ENCODE measurements around the gene MYCL. TPM values are rescaled to one million over a fixed set of nuclear protein-coding genes. Genes with fewer than 3 reads are reported as not detected.

The MYCL gene
- total and polyA plus RNA-seq, 8 donors: 1.4 to 17.9 (median 5.6) TPM

DNA sequence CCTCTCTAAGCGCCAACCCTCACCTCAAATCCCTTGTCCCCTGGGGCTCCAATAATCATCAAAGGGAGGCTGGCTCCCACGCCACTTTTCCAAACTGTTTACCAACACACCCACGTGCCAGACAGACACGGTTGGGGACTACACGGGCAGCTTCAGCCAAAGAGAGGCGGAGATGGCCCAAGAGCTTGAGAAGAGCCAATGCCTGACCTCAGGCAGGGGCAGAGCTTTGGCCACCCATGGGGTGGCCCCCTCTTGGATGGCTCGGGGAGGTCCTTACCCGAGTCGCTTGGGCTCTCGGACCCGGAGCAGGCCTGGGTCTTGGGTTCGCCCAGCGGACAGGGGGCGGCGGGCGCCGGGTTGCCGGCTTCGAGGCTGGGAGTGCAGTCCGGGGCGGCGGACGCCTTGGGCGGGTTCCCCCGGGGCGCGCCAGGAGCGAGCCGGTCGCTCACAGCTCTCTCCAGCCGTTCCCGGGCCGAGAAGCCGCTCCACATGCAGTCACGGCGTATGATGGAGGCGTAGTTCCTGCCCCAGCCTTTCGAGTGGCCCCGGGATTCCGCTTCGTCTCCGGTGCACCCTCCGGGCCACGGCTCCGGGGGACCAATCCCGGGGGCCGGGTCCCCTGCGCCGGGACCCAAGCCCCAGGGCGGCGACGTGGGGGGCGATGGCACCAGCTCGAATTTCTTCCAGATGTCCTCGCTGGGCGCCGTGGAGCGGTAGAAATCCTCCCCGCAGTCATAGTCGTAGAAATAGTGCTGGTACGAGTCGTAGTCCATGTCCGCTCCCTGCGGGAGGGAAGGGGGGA is 854 bp downstream of the MYCL start:
- Histone ChIP-seq H3K4me3 (peak overlapping the region; percentile 60 to 78 (median 76)), H3K36me3 (no peaks in the 10 kb centered on the region), H3K9me3 (no peaks in the 10 kb centered on the region), H3K27me3 (no peaks in the 10 kb centered on the region), H3K4me1 (peaks cover 0 to 14% (median 0%) of the 10 kb centered on the region in 3 donors), H3K27ac (peak overlapping the region; percentile 23 to 75 (median 64))
- intact Hi-C loops (cut with DNase I): loop anchor here (5.0 to 10.0 kb wide), 2 partner anchors 84 to 86 kb away; no protein-coding TSS in a partner anchor
- ATAC-seq: peak; percentile 19 to 34 (median 26)
- 2 to 4% methylated on average over 47 to 64 of the region's 64 CpGs for whole genome bisulfite sequencing, 2 donors
- TF ChIP-seq, protein P1, sequence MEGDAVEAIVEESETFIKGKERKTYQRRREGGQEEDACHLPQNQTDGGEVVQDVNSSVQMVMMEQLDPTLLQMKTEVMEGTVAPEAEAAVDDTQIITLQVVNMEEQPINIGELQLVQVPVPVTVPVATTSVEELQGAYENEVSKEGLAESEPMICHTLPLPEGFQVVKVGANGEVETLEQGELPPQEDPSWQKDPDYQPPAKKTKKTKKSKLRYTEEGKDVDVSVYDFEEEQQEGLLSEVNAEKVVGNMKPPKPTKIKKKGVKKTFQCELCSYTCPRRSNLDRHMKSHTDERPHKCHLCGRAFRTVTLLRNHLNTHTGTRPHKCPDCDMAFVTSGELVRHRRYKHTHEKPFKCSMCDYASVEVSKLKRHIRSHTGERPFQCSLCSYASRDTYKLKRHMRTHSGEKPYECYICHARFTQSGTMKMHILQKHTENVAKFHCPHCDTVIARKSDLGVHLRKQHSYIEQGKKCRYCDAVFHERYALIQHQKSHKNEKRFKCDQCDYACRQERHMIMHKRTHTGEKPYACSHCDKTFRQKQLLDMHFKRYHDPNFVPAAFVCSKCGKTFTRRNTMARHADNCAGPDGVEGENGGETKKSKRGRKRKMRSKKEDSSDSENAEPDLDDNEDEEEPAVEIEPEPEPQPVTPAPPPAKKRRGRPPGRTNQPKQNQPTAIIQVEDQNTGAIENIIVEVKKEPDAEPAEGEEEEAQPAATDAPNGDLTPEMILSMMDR (IDR thresholded peaks at IDR 0.05): no peak
- FAIRE-seq: no peak
- DNase-seq: peak; percentile 20 to 87 (median 46)

DNA sequence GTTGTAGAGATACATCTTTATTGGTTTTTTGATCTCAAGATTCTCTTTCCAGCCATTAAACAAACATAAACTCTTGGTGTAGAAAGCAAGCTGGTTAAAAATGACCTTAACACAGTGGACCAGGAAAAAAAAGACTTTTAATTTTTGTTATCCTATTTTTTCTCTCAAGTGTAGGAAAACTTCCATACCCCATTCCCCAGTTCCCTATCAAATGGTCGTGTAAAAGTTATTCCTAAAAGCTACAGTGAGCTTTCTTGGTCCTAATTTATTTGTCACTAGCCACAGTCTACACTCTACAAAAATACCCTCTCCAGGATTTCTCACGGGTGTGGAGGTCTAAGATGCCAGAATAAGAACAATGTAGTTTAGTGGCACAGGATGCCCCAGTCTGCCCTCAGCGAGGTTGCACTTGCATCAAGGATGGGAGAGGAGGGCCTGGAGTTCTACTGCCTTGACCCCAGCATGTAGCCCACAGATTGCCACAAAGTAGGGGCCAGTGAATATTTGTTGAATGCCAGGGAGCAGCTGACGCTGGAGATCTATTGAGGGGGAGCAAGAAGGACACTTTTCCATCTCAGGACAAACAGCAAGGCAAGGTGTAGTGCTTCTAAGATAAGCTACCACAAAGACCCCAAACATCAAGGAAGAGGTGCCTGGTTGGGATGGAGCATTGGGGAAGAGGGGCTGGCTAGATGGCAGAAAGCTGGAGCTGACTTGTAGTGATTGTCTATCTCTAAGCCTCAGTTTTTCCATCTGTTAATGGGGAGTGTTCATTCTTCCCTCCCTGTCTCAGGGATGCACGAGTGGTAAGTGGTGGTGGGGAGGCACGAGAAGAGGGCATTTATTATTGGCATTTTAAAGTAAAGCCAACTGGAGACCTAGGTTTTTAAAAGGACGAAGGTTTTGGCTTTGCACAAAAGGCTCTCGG is 1.8 kb downstream of the MYCL start:
- Histone ChIP-seq H3K27me3 (no peaks in the 10 kb centered on the region), H3K27ac (peak overlapping the region in 1 of 4 donors; percentile 8), H3K4me1 (peaks cover 0 to 14% (median 0%) of the 10 kb centered on the region in 3 donors), H3K36me3 (no peaks in the 10 kb centered on the region), H3K9me3 (no peaks in the 10 kb centered on the region), H3K4me3 (peak overlapping the region in 3 of 4 donors; percentile 60 to 78 (median 77))
- ATAC-seq (no peak), FAIRE-seq (no peak), DNase-seq (no peak)
- TF ChIP-seq, protein P1 (IDR thresholded peaks at IDR 0.05): no peak
- WGBS, 2 donors: 42 to 43% methylated on average over 8 of the region's 8 CpGs
- intact Hi-C loops (cut with DNase I): loop anchor here (5.0 to 10.0 kb wide), 2 partner anchors 83 to 85 kb away; no protein-coding TSS in a partner anchor

DNA sequence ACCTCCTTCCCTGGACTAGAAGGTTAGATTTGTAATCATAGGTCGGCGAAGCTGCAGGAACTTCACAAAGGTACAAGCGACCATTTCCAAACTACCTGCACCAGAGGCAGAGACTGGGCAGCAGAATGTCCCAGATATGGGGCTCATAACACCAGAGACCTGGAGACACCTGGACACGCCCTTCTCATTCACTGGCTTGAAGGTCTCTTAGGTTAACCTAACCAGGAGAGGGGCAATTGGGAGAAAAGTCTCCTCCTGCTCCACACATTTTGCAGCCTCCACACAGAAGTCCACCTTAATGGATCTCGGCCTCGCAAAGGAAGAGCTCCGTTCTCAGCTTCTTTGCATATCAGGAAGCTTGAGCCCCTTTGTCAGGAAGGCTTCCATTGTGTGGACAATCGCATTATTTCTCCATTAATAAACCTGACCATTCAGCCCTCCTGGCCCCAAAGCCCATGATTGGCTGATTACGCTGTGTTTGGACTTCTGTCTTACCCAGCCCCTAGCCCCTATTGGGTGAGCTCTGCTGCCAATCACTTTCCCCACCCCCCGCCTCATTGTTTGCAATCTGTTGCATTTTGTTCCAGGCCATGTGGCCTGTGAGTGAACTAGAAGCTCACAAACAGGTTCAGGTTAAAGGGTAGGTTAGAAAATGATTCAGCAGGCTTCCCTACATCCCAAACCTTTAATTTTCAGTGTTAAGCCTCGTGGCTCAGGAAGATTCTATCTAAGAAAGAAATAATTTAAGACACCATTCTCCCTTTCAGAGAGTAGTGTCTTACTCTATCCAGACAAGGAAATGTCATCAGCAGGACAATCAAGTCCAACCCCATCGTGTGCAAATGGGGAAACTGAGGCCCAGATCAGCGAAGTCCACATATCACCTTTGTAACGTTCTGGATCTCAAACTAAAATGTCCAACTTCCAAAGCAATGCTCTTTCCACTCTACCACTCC is 2.8 kb downstream of the MYCL start:
- intact Hi-C loops (cut with DNase I): no loop called here
- peak; percentile 70 to 92 (median 82) for DNase-seq

DNA sequence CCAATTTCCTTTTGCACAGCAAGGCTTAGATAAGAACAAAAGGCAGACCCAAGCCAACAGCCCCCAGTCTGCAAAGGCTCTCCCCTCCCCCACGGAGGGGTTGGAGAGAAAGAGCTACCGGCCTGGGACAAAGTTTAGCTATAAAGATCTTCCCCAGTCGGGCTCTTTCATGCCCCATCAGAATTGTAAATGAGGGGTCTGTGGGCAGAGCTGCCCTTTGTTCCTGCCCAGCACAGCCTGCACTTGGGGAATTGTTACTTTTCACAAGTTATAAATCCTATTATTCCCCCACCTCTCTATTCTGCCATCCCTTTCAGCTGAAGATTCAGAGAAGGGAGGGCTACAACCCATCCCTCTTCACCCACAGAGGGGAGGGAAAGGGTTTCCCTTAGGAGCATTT is 3.5 kb downstream of the MYCL start:
- FAIRE-seq (no peak), DNase-seq (no peak), ATAC-seq (no peak)
- H3K9me3 ChIP-seq: no peaks in the 10 kb centered on the region
- H3K4me1 ChIP-seq: peaks cover 2 to 19% (median 5%) of the 10 kb centered on the region in 3 donors
- H3K36me3 ChIP-seq: no peaks in the 10 kb centered on the region
- 61 to 66% methylated on average over 3 of the region's 3 CpGs for WGBS, 2 donors
- no peak overlapping the region for H3K4me3 ChIP-seq
- H3K27ac ChIP-seq: no peak overlapping the region
- intact Hi-C loops (cut with DNase I): no loop called here
- no peaks in the 10 kb centered on the region for H3K27me3 ChIP-seq
- TF ChIP-seq, protein P1 (IDR thresholded peaks at IDR 0.05): no peak

More for the DNA sequence above, 2.8 kb downstream of the MYCL start:
- peaks cover 0 to 14% (median 0%) of the 10 kb centered on the region in 3 donors for H3K4me1 ChIP-seq
- 36 to 39% methylated on average over 14 of the region's 14 CpGs for WGBS, 2 donors
- H3K36me3 ChIP-seq: no peaks in the 10 kb centered on the region
- FAIRE-seq (no peak), ATAC-seq (peak; percentile 48 to 68 (median 59))
- no peaks in the 10 kb centered on the region for H3K27me3 ChIP-seq
- no peak overlapping the region for H3K4me3 ChIP-seq
- TF ChIP-seq, protein P1 (IDR thresholded peaks at IDR 0.05): no peak
- no peaks in the 10 kb centered on the region for H3K9me3 ChIP-seq
- peak overlapping the region in 1 of 4 donors; percentile 8 for H3K27ac ChIP-seq

All from pancreas (tissue), 10 donors.